ENCODE data around the gene ARL5B.

ARL5B gene

GRCh38 chr10:18699849-18700840, 40.9 kb downstream of the ARL5B start:
- in situ Hi-C loops (cut with HindIII; ENCODE audit: low sequenced_read_pairs) = no loop called here

DNA sequence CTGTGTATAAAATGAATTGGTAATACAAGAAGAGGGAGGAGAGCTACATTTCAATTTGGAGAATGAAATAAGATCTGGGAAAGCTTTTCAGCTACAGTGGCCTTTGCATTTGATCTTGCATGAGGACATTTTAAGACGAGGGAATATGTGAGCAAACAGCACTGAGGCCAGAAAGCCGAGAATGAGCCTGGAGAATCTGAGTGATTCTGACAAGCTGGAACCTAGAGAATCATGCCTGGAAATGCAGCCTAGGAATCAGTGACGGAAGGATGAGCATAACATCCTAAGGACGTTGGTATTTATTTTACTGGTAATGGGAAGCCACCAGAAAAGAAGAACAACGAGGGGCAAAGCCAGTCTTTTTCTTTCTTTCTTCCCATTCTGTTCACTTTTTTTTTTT, 44.3 kb downstream of the ARL5B start:
- in situ Hi-C loops (cut with HindIII; ENCODE audit: low sequenced_read_pairs) = no loop called here

DNA sequence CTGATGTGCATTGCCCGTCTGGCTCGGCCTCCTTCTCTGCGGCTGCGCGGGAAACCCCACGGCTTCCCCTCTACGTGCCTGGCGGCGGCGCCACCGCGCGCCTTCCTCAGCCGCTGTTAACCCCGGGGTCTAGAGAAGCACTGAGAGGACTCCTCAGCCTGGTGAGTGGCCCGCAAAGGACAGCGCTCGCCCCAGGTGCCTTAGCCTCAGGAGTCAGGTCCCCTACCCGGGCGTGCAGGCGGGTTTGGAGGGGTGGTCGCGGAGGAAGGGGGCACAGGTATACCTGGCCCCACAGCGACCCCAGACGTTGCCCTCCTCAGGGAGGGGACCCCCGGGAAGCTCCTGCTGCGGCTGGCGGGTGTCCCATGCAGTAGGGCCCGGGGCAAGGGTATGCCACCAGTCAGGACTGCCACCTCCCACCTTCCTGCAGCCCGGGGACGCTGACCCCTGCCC, 51.0 kb downstream of the ARL5B start:
- in situ Hi-C loops (cut with HindIII; ENCODE audit: low sequenced_read_pairs) = no loop called here

- in situ Hi-C loops (cut with HindIII; ENCODE audit: low sequenced_read_pairs) = no loop called here
Observed at GRCh38 chr10:18713077-18713476, 53.8 kb downstream of the ARL5B start.

GRCh38 chr10:18718991-18719390, 59.8 kb downstream of the ARL5B start:
- in situ Hi-C loops (cut with HindIII; ENCODE audit: low sequenced_read_pairs) = no loop called here

GRCh38 chr10:18719811-18720210, 60.6 kb downstream of the ARL5B start:
- in situ Hi-C loops (cut with HindIII; ENCODE audit: low sequenced_read_pairs) = no loop called here

- in situ Hi-C loops (cut with HindIII; ENCODE audit: low sequenced_read_pairs) = no loop called here
Observed at GRCh38 chr10:18721067-18721466, 61.8 kb downstream of the ARL5B start.

DNA sequence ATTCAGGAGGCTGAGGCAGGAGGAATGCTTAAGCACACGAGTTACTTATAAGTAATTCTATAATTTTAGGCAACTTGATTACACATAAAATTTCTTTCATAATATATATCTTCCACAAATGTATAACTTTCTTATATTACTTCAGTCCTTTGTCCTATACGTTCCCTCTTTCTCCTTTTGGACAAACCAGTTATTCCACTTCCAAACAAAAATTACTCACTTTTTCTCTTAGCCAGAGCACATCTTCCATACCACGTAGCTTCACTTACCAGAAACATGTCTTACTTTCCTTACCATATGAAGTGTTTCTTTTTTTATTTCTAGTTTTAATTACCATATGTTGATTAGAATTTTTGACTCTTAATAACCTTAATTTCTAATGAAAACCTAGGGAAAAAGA, 64.6 kb downstream of the ARL5B start:
- in situ Hi-C loops (cut with HindIII; ENCODE audit: low sequenced_read_pairs) = no loop called here

Data from endothelial cell of hepatic sinusoid (primary cell).